ENCODE measurements around the gene ZBTB16. TPM values are rescaled to one million over a fixed set of nuclear protein-coding genes. Genes with fewer than 3 reads are reported as not detected.

ZBTB16 gene
- total and polyA plus RNA-seq, 4 donors = 21.4 to 224 (median 102) TPM

- H3K9ac ChIP-seq (ENCODE audit: insufficient read depth in 1 of 2, low read length in 2 of 2) = no peak overlapping the region
- H3K27ac ChIP-seq (ENCODE audit: low read depth in 1 of 2, low read length in 1 of 2) = peak overlapping the region; percentile 74 to 99
- H3K9me3 ChIP-seq (ENCODE audit: control insufficient read depth in 4 of 4, insufficient read depth in 3 of 4, low read length in 3 of 4) = no peaks in the 10 kb centered on the region
- H3K4me3 ChIP-seq = no peak overlapping the region
- DNase-seq (no peak), ATAC-seq (ENCODE audit: insufficient read depth, low FRiP score) (no peak)
- no peaks in the 10 kb centered on the region for H3K27me3 ChIP-seq (ENCODE audit: control insufficient read depth in 3 of 3, insufficient read depth in 3 of 3, low read length in 2 of 3)
- peaks cover 27 to 72% (median 47%) of the 10 kb centered on the region in 5 donors for H3K4me1 ChIP-seq (ENCODE audit: control insufficient read depth in 5 of 5, insufficient read depth in 5 of 5, low read length in 5 of 5)
- 44 to 72% methylated on average over 3 of the region's 3 CpGs for WGBS, 2 donors
- no peak for TF ChIP-seq CTCF (IDR thresholded peaks at IDR 0.05; ENCODE audit: control extremely low read depth, extremely low read depth)
- H3K36me3 ChIP-seq (ENCODE audit: control insufficient read depth in 4 of 4, insufficient read depth in 4 of 4, low read length in 4 of 4) = peaks cover 0 to 5% (median 0%) of the 10 kb centered on the region in 4 donors
Measured at GRCh38 chr11:114174712-114175495, 115.4 kb downstream of the ZBTB16 start.

- no peak overlapping the region for H3K9ac ChIP-seq (ENCODE audit: insufficient read depth in 1 of 2, low read length in 2 of 2)
- peak overlapping the region; percentile 49 to 99 for H3K27ac ChIP-seq (ENCODE audit: low read depth in 1 of 2, low read length in 1 of 2)
- peaks cover 32 to 71% (median 47%) of the 10 kb centered on the region in 5 donors for H3K4me1 ChIP-seq (ENCODE audit: control insufficient read depth in 5 of 5, insufficient read depth in 5 of 5, low read length in 5 of 5)
- 74 to 76% methylated on average over 6 of the region's 6 CpGs for WGBS, 2 donors
- H3K9me3 ChIP-seq (ENCODE audit: control insufficient read depth in 4 of 4, insufficient read depth in 3 of 4, low read length in 3 of 4) = no peaks in the 10 kb centered on the region
- no peaks in the 10 kb centered on the region for H3K27me3 ChIP-seq (ENCODE audit: control insufficient read depth in 3 of 3, insufficient read depth in 3 of 3, low read length in 2 of 3)
- H3K36me3 ChIP-seq (ENCODE audit: control insufficient read depth in 4 of 4, insufficient read depth in 4 of 4, low read length in 4 of 4) = peaks cover 0 to 5% (median 0%) of the 10 kb centered on the region in 4 donors
- no peak for DNase-seq
- no peak for ATAC-seq (ENCODE audit: insufficient read depth, low FRiP score)
- no peak for TF ChIP-seq CTCF (IDR thresholded peaks at IDR 0.05; ENCODE audit: control extremely low read depth, extremely low read depth)
- H3K4me3 ChIP-seq = no peak overlapping the region
Measured at GRCh38 chr11:114175706-114176105, 116.2 kb downstream of the ZBTB16 start.

GRCh38 chr11:114176321-114176720 lies 116.8 kb downstream of the ZBTB16 start:
- DNase-seq (no peak), ATAC-seq (ENCODE audit: insufficient read depth, low FRiP score) (no peak)
- Histone ChIP-seq H3K4me1 (ENCODE audit: control insufficient read depth in 5 of 5, insufficient read depth in 5 of 5, low read length in 5 of 5) (peaks cover 34 to 74% (median 41%) of the 10 kb centered on the region in 5 donors), H3K9ac (ENCODE audit: insufficient read depth in 1 of 2, low read length in 2 of 2) (no peak overlapping the region), H3K27me3 (ENCODE audit: control insufficient read depth in 3 of 3, insufficient read depth in 3 of 3, low read length in 2 of 3) (no peaks in the 10 kb centered on the region), H3K27ac (ENCODE audit: low read depth in 1 of 2, low read length in 1 of 2) (peak overlapping the region; percentile 54 to 99), H3K9me3 (ENCODE audit: control insufficient read depth in 4 of 4, insufficient read depth in 3 of 4, low read length in 3 of 4) (no peaks in the 10 kb centered on the region), H3K36me3 (ENCODE audit: control insufficient read depth in 4 of 4, insufficient read depth in 4 of 4, low read length in 4 of 4) (peaks cover 0 to 5% (median 0%) of the 10 kb centered on the region in 4 donors), H3K4me3 (no peak overlapping the region)
- TF ChIP-seq CTCF (IDR thresholded peaks at IDR 0.05; ENCODE audit: control extremely low read depth, extremely low read depth) = no peak
- WGBS, 2 donors = 80 to 90% methylated on average over 8 of the region's 8 CpGs
